IPS DF 4.7 (cell line): ENCODE measurements around the gene ADD2.
"Not testable (repeated sequence)": the region's sequence is repeated elsewhere in the genome, so short reads cannot be mapped to it uniquely, and the experiment has no call there.

ENCODE experiments used
- DNase-seq: peaks from one replicate; pipeline ENCODE4 v3.0.0-alpha.2; 2013; ENCODE audit warnings: low spot score; ENCODE audit errors: extremely low read depth

Gene ADD2

GRCh38 chr2:70767699-70768589 is at the start of gene ADD2:
TSS of gene ADD2 (minus strand) at chr2:70768200. CDS start at chr2:70706408, 61,792 bp downstream.
- DNase-seq, result no peak

- no peak for DNase-seq
Observed at GRCh38 chr2:70817284-70817954, 49.4 kb upstream of the ADD2 start.

GRCh38 chr2:70816726-70817125 is 48.7 kb upstream of the ADD2 start:
- no peak for DNase-seq

- no peak for DNase-seq
Observed at GRCh38 chr2:70808983-70809958, 41.3 kb upstream of the ADD2 start.

- DNase-seq, result no peak
Observed at GRCh38 chr2:70807828-70808118, 39.8 kb upstream of the ADD2 start.

- no peak for DNase-seq
Observed at GRCh38 chr2:70807102-70807827, 39.3 kb upstream of the ADD2 start.

- DNase-seq, result no peak
Observed at GRCh38 chr2:70806620-70807019, 38.6 kb upstream of the ADD2 start.

GRCh38 chr2:70806013-70806412 is 38.0 kb upstream of the ADD2 start:
- no peak for DNase-seq

- no peak for DNase-seq
Observed at GRCh38 chr2:70801607-70802263, 33.7 kb upstream of the ADD2 start.

- no peak for DNase-seq
Observed at GRCh38 chr2:70799706-70800105, 31.7 kb upstream of the ADD2 start.

- not testable (repeated sequence) for DNase-seq
Observed at GRCh38 chr2:70797996-70798395, 30.0 kb upstream of the ADD2 start.

GRCh38 chr2:70797506-70797905 is 29.5 kb upstream of the ADD2 start:
- no peak for DNase-seq

- no peak for DNase-seq
Observed at GRCh38 chr2:70796262-70796661, 28.3 kb upstream of the ADD2 start.

GRCh38 chr2:70795164-70795995 is 27.4 kb upstream of the ADD2 start:
- no peak for DNase-seq

- no peak for DNase-seq
Observed at GRCh38 chr2:70793450-70793849, 25.4 kb upstream of the ADD2 start.

GRCh38 chr2:70790136-70790828 is 22.3 kb upstream of the ADD2 start, which contains the start of gene FIGLA:
TSS of gene FIGLA (minus strand) at chr2:70790643. CDS start at chr2:70790638, 5 bp downstream.
- DNase-seq, result no peak

- DNase-seq, result no peak
Observed at GRCh38 chr2:70789304-70790135, 21.5 kb upstream of the ADD2 start.
